GM21360 (cell line): Measurements from ENCODE around the gene PDZD2.

Experiments used
- ATAC-seq: cut with Tn5 transposase; IDR thresholded peaks from one replicate; pipeline ENCODE4 v1.9.1; 2021; ENCODE audit warnings: mild to moderate bottlenecking, moderate library complexity; ENCODE audit not compliant: unreplicated experiment

Gene PDZD2

DNA sequence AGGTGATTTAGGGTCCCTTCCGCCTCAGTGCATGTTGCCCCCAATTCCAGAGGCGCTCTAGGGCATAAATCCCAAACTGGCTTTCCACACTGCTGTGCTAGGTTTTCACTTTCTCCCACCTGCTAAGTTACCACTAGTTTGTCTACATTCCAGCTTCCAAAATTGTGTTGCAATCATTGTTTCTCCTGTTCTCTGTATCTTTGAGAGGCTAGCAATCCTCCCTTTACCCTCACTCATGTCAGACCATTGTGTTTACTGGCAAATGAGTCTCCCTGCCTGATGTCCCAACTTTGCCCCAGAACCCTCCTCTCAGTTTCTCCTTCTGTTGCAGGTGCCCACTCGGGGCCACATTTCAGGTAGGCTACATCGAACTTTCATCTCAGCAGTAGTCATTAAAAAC is 221.3 kb downstream of the PDZD2 start:
- no peak for ATAC-seq

DNA sequence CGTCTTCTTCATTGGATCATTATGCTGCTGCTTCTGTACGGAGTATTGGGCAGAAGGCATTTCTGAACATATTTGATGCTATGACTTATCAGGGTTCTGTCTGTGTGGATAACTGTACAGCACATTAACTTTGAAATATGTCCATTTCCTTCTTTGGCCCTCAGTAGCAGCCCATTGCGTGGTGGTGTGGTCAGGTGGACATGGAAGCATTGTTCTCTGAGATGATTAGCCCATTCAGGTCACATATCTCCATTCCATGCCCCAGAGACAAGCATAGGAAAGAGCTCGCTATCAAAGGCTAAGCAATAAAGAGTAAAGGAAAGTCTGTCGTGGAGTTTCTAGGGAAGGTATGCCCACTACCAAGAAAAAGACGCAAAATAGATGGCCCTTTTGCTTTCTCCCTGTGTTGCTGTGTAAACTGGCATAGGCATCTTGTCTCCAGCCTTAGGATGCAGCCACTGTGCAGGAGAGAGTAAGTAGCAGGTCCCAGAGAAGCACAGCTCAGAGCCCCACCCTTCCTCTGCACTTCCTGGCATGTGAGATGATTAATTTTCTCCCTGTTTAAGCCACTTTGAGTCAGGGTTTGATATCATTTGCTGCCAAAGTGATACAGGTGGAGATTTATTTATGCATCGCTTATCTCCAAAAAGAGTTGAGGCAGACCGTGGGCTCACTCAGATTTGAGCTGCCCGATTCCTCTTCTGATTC is 221.9 kb downstream of the PDZD2 start:
- ATAC-seq: no peak

DNA sequence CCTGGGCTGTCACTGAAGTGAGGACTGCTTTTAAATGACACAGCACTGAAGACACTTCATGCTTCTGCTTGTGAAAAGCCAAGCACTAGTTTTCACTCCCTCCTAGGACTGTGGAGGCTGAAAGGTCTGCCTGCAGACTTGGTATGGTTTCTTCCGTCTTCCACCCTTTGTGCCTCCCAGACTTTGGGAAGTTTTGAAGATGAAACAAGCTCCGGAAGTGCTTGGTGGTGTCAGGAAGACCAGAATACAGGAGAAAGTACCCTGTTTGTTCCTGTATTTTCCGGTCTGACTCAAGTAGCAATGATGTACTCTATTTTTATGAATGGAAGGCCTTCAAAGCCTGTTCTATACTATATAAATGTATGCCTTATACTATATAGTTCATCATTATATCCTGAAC is 222.7 kb downstream of the PDZD2 start:
- ATAC-seq: no peak

DNA sequence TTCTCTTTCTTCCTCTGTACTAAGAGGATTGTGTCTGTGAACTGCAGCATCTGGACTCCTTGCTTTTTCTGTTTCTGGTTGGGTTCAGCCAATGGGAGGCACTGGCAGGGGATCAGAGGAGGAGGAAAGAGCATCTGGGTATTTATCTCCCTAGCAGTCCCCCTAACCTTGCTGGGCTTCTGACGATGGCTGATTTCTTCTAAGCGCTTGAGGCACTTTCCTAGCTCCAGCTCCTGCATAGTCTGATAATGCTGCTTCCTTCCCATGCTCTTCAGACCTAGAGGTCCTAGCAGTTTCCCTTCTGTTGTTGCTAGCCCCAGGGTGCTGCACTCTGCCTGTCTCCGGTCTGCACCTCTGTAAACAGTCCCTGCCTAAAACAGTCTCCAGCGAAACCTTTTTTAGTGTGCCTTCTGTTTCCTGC is 225.1 kb downstream of the PDZD2 start:
- no peak for ATAC-seq

DNA sequence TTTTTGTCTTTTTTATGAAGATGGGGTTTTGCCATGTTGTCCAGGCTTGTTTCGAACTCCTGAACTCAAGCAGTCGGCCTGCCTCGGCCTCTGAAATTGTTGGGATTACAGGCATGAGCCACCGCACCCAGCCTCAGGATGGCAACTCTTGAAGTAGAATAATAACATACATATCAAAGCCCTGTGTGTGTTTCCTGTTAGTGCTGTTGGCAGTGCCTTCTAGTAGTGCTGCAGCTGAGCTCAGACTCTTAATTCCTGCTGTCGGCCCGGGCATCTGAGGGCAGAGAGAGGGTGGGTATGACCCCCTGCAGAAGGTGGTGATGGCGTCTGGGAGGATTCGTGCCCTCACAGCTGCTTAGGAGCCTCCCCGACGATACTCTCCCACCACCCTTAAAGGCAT is 227.2 kb downstream of the PDZD2 start:
- ATAC-seq: no peak

DNA sequence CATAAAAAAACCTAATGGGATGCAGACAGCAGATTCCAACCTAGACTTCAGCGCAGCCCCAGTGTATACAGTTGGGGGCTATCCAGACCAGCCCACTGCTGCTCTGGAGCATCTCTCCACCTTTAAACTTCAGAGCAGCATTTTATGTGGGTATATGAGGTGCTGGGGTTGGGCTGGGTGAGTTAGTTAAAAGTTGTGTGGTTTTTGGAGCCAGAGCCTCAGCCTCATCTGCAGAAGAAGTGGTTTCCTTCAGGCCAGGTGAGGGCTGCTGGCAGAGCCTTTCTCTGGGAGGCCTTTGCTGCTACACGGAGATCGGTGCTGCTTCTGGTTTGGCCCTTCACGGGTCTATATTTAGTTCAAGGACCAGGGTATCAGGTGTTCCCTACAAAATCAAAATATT is 228.3 kb downstream of the PDZD2 start:
- no peak for ATAC-seq

DNA sequence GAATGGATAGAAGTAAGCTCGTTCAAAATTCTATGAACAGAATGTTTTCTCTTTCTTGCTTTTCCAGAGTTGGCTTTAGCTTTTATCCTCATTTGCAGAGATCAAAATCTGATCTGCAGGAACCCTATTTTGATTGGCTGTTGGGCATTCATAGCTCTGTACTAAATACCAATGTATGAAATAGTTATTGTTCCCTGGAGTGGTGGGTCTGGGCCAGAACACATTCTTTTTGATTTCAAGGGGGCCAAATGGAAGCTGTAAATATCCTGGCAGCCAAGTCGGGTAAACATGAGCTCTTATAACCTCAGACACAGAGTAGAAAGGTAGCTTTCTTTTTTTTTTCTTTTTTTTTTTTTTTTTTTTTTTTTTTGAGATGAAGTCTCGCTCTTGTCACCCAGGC is 241.5 kb downstream of the PDZD2 start:
- no peak for ATAC-seq

DNA sequence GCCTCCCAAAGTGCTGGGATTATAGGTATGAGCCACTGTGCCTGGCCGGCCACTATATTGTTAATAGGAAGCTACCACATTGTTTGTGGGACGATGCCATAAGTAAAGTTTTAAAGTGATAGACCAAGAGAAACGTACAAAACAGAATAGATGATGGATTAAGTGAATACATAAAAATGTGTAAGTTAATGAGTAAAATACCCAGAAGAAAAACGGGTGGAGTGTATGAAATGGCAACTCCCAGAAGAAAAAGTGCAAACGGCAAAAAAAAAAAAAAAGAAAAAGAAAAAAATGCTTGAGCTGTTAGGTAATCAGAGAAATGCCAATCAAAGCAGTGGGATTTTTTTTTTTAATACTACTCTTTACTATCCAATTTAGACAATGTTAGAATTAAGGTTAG is 246.0 kb downstream of the PDZD2 start:
- ATAC-seq: no peak

DNA sequence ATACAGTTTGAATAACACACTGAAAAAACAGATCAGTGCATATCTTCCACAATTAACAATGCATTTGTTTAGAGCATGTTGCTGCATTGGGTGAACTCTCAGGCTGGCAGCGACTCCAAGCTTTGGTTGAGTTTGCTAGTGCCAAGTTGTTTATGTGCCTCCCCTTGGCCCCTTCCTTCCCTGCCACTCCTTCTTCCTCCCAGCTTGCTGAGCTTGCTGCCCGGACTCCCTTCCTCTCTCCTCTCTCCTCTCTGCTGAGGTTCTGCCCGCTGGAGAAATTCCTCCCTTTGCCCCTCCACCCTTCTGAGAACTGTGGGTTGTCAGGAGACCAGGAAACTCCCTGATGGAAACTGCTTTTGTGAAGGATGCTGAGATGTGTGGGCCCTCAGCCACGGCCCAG is 247.3 kb downstream of the PDZD2 start:
- ATAC-seq: no peak

DNA sequence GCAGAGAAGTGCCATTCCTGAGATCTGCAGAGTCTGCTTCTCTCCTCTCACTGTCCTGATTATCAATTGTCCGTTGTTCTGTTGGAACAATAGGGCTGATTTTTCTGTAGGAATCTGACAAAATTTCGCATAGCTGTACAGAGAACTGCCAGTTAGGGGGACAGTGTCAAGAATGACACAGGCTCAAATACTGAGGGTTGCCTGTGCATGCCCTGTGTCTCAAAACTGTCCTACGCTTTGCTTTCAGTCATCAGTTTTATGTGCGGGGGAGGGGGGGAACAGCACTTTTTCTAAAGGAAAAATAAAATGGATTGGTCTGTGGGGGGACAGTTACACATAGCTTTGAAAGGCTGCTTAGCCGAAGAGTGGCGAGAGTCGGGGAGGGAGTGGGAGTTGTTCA is 248.6 kb downstream of the PDZD2 start:
- no peak for ATAC-seq

DNA sequence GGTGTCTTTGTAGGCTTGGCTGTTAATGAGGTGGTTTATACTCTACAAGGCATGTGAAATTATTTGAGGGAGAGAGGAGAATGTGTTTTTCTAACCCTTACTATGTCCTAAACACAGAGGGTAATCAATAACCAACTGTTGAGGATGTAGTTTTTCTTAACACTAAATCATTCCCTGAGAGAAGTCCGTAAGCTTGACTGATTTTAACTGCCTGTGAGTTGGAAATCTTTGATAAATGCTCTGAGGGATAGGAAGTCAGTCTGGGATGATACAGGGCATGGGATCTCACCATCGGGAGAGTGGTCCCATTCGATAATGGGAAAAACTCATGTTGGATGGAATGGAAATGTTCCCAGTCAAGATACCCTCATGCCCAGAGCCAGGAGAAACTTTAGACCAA is 249.6 kb downstream of the PDZD2 start:
- no peak for ATAC-seq

DNA sequence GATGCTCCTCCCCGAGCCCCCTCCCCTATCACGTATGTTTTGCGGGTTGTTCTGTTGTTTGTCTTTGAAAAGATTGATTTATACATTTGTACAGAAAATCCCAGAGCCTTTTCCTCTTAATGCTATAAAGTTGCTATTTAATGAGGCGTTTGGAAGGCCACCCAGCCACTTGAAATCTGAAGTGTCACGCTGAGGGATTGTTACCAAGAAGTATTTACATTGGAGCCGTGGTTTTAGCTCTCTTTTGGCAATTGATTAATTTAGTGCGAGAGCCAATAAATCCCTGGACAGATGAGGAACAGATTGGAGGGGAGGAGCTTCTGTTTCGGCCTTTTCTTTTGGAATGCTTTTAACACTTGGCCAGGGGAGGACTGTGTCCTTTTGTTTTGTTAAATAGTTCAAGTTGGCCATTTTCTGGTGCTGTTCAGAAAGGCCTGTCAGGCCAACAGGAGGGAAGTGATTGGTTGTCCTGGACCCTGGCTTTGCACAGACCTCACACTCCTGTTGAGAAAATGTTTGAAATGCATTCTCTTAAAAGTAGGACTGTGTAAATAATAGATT is 250.2 kb downstream of the PDZD2 start:
- no peak for ATAC-seq

DNA sequence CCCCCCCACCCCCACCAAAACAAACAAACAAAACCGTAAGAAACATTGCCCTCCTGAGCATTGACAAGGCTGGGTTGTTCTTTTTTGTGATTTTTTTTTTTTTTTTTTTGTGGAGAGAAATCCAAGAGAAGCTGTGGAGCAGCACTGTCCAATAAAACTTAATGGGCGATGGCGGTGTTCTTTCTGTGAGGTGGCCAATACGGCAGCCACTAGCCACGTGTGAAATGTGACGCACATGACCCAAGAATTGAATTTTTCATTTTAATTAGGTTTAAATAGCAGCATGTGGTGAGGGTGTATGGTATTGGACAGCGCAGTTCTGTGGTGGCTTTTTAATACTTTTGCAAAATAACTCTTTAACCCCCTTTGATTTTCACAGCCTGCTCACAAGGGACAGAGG is 251.1 kb downstream of the PDZD2 start:
- ATAC-seq: no peak

DNA sequence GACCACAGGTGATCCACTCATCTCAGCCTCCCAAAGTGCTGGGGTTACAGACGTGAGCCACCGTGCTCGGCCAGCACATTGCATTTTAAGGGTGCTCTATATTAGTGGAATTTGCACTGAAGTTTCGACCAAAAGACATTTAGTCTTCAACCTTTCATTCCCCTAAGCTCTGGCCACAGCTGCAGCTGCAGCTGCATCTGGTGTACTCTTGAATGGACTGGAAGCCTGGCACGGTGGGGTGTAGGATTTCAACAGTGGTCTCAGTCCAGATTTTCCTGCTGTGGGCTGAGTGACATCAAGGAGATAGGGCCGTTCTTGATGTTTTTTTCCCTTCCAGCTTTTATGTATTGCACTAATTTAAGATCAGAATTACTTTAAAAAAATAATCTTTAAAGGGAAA is 255.2 kb downstream of the PDZD2 start:
- ATAC-seq: no peak

DNA sequence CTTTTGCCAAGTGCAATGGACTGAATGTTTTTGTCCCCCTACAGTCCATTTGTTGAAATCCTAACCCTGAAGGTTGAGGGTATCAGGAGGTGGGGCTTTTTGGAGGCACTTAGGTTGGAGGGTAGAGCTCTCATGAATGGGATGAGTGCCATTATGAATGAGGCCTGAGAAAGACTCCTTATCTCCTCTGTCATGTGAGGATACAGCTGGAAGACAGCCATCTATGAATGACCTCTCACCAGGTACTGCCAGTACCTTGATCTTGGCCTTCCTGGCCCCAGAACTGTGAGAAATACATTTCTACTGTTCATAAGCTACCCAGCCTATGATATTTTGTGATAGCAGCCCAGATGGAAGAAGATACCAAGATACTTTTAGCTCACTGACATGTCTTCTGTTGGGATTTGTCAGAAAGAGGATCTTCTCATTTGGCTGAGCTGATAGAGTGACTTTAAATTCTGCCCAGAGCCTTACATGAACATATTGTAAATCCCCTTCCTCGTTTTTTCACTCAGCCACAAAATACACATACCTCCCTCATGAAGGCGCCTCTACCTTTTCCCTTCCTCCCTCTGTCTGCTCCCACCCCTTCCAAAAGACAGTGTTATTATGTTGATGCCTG is 256.4 kb downstream of the PDZD2 start:
- no peak for ATAC-seq

DNA sequence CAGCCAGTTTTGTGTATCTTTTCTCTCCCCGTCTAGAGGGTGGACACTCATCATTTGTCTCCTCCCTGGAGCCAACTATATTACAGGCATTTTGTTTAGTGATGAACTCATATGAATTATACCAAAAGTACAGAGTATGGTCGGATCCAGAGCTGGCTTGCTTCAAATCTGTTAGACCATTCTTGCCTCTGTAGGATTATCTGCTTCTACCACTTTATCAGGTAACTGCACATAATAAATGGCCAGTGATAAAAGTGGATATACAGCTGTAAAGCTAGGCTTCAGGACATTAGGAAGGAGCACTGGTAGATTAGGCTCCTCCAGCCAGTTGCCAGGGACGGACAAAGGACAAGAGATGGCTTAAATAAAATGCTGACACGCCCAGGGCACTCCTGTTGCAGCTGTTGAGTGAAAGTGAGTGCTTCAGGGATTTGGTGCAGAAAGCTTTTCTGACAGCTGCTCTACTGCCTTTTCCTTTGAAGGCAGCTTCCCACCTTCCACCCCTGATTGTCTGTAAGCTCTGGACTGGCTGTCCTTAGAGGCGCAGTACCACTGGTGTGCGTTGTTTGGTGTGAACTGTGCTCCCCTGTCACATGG is 259.2 kb downstream of the PDZD2 start:
- no peak for ATAC-seq

DNA sequence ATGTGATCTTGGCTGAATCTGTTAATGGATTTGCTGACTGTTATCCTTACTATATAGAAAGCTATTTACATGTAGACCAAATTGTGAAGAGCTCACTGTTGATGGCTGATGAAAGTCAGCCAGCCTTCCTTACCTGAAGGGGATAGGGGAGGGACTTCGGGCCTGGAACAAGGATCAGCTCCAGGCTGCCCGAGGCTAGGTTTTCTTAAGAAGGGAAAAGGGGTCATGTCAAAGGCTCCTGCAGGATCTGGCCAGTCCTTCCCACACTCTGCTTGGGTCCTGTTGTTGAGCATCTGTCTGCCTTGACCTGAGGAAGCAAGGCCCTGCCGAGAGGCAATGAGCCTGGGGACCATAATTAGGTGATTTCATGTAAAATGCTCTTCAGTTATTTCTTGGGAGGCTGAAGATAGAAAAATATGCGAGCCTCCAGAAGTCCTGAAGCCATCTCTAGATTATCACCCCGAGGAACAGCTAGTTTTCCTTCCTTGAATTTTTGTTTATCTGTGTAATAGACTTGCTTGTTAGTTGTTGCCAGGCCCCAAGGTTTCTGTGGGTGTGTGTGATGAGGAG is 261.4 kb downstream of the PDZD2 start:
- no peak for ATAC-seq

DNA sequence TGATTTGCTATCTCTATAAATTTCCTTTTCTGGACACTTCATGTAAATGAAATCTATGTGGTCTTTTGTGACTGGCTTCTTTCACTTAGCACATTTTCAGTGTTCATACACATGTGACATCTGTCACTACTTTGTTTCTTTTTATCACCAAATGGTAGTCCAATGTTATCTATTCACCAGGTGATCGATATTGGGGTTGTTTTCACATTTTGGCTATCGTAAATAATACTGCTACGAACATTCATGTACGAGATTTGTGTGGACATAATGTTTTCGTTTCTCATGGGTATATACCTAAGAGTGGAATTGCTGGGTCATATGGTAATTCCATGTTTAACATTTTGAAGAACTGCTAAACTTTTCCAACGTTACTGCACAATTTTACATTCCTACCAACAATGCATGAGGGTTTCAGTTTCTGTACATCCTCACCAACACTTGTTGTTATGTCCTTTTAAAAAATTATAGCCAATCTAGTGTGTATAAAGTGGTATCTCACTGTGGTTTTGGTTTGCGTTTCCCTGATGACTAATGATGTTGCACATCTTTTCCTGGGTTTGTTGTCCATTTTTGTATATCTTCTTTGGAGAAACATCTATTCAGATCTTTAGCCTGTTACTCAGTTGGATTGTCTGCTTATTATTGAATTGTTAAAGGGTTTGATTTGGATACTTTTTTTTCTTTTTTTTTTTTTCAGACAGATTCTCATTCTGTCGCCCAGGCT is 263.0 kb downstream of the PDZD2 start:
- no peak for ATAC-seq

DNA sequence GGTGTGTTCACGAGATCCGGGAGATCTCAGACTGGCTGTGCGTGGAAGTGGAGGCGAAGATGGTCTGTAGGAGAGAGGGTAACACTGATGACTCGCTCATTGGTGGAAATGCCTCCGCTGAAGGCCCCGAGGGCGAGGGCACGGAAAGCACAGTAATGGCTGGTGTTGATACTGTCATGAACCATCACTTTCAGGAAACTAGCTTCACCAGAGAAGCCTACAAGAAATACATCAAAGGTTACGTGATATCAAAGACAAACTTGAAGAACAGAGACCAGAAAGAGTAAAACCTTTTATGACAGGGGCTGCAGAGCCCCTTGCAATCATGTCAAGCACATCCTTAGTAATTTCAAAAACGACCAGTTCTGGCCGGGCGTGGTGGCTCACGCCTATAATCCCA is 269.5 kb downstream of the PDZD2 start:
- ATAC-seq: no peak

DNA sequence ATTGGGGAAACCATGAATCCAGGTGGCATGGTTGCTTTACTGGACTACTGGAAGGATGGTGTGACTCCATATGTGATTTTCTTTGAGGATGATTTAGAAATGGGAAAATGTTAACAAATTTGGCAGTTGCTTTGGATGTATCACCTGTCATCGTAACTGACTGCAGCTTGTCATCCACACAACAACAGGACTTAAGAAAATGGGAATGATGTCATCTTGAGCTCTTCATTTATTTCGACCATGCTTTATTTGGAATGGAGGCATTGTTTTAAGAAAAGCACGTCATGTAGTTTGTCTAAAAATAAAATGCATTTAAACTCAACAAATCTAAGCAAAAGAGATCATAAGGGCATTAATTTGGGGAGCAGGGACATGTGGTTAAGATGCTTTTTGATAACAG is 270.1 kb downstream of the PDZD2 start:
- ATAC-seq: no peak
